ENCODE results near the gene SLC13A2.

The SLC13A2 gene

GRCh38 chr17:28471531-28472342 is 1.7 kb upstream of the SLC13A2 start:
- DNase-seq, result no peak

- DNase-seq, result no peak
Observed at GRCh38 chr17:28472871-28473497, 460 bp upstream of the SLC13A2 start.

GRCh38 chr17:28474111-28474531 is 677 bp downstream of the SLC13A2 start:
- no peak for DNase-seq

GRCh38 chr17:28475151-28475900 is 1.9 kb downstream of the SLC13A2 start:
- DNase-seq, result no peak

GRCh38 chr17:28476076-28476865 is 2.8 kb downstream of the SLC13A2 start:
- DNase-seq, result no peak

- no peak for DNase-seq
Observed at GRCh38 chr17:28477928-28478327, 4.5 kb downstream of the SLC13A2 start.

GRCh38 chr17:28478712-28479615 is 5.5 kb downstream of the SLC13A2 start:
- no peak for DNase-seq

GRCh38 chr17:28480278-28480677 is 6.8 kb downstream of the SLC13A2 start:
- DNase-seq, result no peak

- no peak for DNase-seq
Observed at GRCh38 chr17:28480799-28481571, 7.5 kb downstream of the SLC13A2 start.

- no peak for DNase-seq
Observed at GRCh38 chr17:28482551-28483199, 9.2 kb downstream of the SLC13A2 start.

GRCh38 chr17:28484296-28484695 is 10.9 kb downstream of the SLC13A2 start:
- DNase-seq, result no peak

GRCh38 chr17:28485049-28485448 is 11.6 kb downstream of the SLC13A2 start:
- DNase-seq, result no peak

GRCh38 chr17:28487881-28488532 is 14.6 kb downstream of the SLC13A2 start:
- no peak for DNase-seq

GRCh38 chr17:28488533-28489276 is 15.3 kb downstream of the SLC13A2 start:
- no peak for DNase-seq

- no peak for DNase-seq
Observed at GRCh38 chr17:28491286-28491685, 17.8 kb downstream of the SLC13A2 start.

GRCh38 chr17:28491860-28492259 is 18.4 kb downstream of the SLC13A2 start:
- DNase-seq, result no peak

- DNase-seq, result no peak
Observed at GRCh38 chr17:28492352-28493310, 19.2 kb downstream of the SLC13A2 start.

- DNase-seq, result peak; percentile 8
Observed at GRCh38 chr17:28493460-28493859, 20.0 kb downstream of the SLC13A2 start.

All from fibroblast of skin of right biceps (primary cell).